Measurements from ENCODE around the gene CDH4.

GRCh38 chr20:61203320-61203719 is 48.7 kb upstream of the CDH4 start:
- no peak for TF ChIP-seq CTCF (IDR thresholded peaks at IDR 0.05; ENCODE audit: borderline replicate concordance, extremely low read depth, low read length, poor library complexity, severe bottlenecking)
- TF ChIP-seq EZH2 (IDR thresholded peaks at IDR 0.05; ENCODE audit: borderline replicate concordance, low read depth, low read length, severe bottlenecking), result no peak
